Thyroid gland (tissue), 4 donors: Measurements from ENCODE around the gene JPH2. TPM values are rescaled to one million over a fixed set of nuclear protein-coding genes. Genes with fewer than 3 reads are reported as not detected.

Source experiments
- DNase-seq, 2 donors: peaks; one replicate each; pipeline ENCODE4 v3.0.0-alpha.2; 2019
- H3K27ac ChIP-seq, 3 donors: fragments of 200-600 bp; sonication (generic); 1 replicate in 2 of 3; 2 replicates in 1 of 3; pipeline ENCODE4 v1.5.1; 2016 to 2019; ENCODE audit warnings: mild to moderate bottlenecking in 1 of 3, moderate library complexity in 1 of 3
- H3K27me3 ChIP-seq: fragments of 200-600 bp; sonication (generic); one replicate; pipeline ENCODE4 v1.5.1; 2019
- H3K36me3 ChIP-seq, 2 donors: fragments of 200-600 bp; sonication (generic); one replicate each; pipeline ENCODE4 v1.5.1; 2016 to 2019
- H3K4me1 ChIP-seq, 2 donors: fragments of 200-600 bp; sonication (generic); one replicate each; pipeline ENCODE4 v1.5.1; 2017 to 2019
- H3K4me3 ChIP-seq, 3 donors: fragments of 200-600 bp; sonication (generic); replicated peaks in 1 of 3; 1 replicate in 2 of 3; 2 replicates in 1 of 3; pipeline ENCODE4 v1.5.1; 2016; ENCODE audit warnings: mild to moderate bottlenecking in 1 of 3
- H3K9me3 ChIP-seq: fragments of 200-600 bp; sonication (generic); one replicate; pipeline ENCODE4 v1.5.1; 2017
- CTCF ChIP-seq, 6 experiments: fragments of 200-600 bp in 3 of 6; fragments of 450-650 bp in 3 of 6; sonication (generic) in 3 of 6; IDR thresholded peaks; one replicate each; pipeline ENCODE4 v1.5.1; 2016 to 2019; ENCODE audit warnings: antibody characterized with exemption in 6 of 6, mild to moderate bottlenecking in 2 of 6, inconsistent platforms in 1 of 6, moderate library complexity in 1 of 6
- POLR2A ChIP-seq, 2 donors: fragments of 450-650 bp; IDR thresholded peaks; one replicate each; pipeline ENCODE4 v1.6.1; 2017; ENCODE audit warnings: antibody characterized with exemption in 2 of 2, mild to moderate bottlenecking in 2 of 2, moderate library complexity in 1 of 2
- WGBS, 2 donors: methylation state at CpG; one replicate each; pipeline ENCODE4 v1.1.5; 2017; 5-methylcytosine and 5-hydroxymethylcytosine counted together
- intact Hi-C: fragments of 100-400 bp; cut with DNase I; formaldehyde crosslinking; loops from one replicate; pipeline ENCODE4 v1.15.1; 2023
- total RNA-seq, 4 donors: library from RNA; depleted of rRNA; stranded (reverse); fragments of >200 nt; gene quantifications; one replicate each; pipeline ENCODE4 v1.2.3, GENCODE V29; 2016

Gene JPH2
- total RNA-seq, 4 donors from 2014 or later: 0.67 to 2.3 (median 1.8) TPM

- Histone ChIP-seq H3K4me3 (no peak overlapping the region), H3K27me3 (no peaks in the 10 kb centered on the region), H3K27ac (no peak overlapping the region), H3K36me3 (no peaks in the 10 kb centered on the region), H3K4me1 (no peaks in the 10 kb centered on the region), H3K9me3 (no peaks in the 10 kb centered on the region)
- TF ChIP-seq POLR2A (IDR thresholded peaks at IDR 0.05) (no peak), CTCF (IDR thresholded peaks at IDR 0.05) (no peak)
- intact Hi-C loops: no loop called here
- 68 to 74% methylated on average over 6 of the region's 6 CpGs for WGBS, 2 donors
- DNase-seq: no peak
Measured at GRCh38 chr20:44171775-44172571, 15.0 kb downstream of the JPH2 start.

GRCh38 chr20:44170816-44171410, 16.1 kb downstream of the JPH2 start:
- H3K27ac ChIP-seq: no peak overlapping the region
- no peak for DNase-seq
- 61 to 65% methylated on average over 7 of the region's 7 CpGs for WGBS, 2 donors

GRCh38 chr20:44167736-44168135, 19.3 kb downstream of the JPH2 start:
- WGBS, 2 donors: 97 to 98% methylated on average over 3 of the region's 3 CpGs
- no peak for DNase-seq
- intact Hi-C loops: no loop called here
- H3K9me3 ChIP-seq: no peaks in the 10 kb centered on the region
- no peak overlapping the region for H3K4me3 ChIP-seq
- H3K36me3 ChIP-seq: no peaks in the 10 kb centered on the region
- H3K27me3 ChIP-seq: no peaks in the 10 kb centered on the region
- H3K4me1 ChIP-seq: peaks cover 6 to 13% of the 10 kb centered on the region in 2 donors
- H3K27ac ChIP-seq: no peak overlapping the region
- TF ChIP-seq POLR2A (IDR thresholded peaks at IDR 0.05) (no peak), CTCF (IDR thresholded peaks at IDR 0.05) (no peak)

More at GRCh38 chr20:44170816-44171410, 16.1 kb downstream of the JPH2 start:
- no peaks in the 10 kb centered on the region for H3K9me3 ChIP-seq
- peaks cover 6 to 9% of the 10 kb centered on the region in 2 donors for H3K4me1 ChIP-seq
- no peaks in the 10 kb centered on the region for H3K27me3 ChIP-seq
- intact Hi-C loops: no loop called here
- no peaks in the 10 kb centered on the region for H3K36me3 ChIP-seq
- no peak overlapping the region for H3K4me3 ChIP-seq
- no peak for TF ChIP-seq CTCF (IDR thresholded peaks at IDR 0.05)
- no peak for TF ChIP-seq POLR2A (IDR thresholded peaks at IDR 0.05)

GRCh38 chr20:44166477-44166876, 20.5 kb downstream of the JPH2 start:
- peak in 1 of 2 donors; percentile 27 for DNase-seq
- peaks cover 6 to 13% of the 10 kb centered on the region in 2 donors for H3K4me1 ChIP-seq
- H3K36me3 ChIP-seq: no peaks in the 10 kb centered on the region
- H3K4me3 ChIP-seq: no peak overlapping the region
- intact Hi-C loops: no loop called here
- no peaks in the 10 kb centered on the region for H3K27me3 ChIP-seq
- 34 to 53% methylated on average over 3 to 4 of the region's 4 CpGs for WGBS, 2 donors
- TF ChIP-seq POLR2A (IDR thresholded peaks at IDR 0.05): no peak
- no peak for TF ChIP-seq CTCF (IDR thresholded peaks at IDR 0.05)
- no peaks in the 10 kb centered on the region for H3K9me3 ChIP-seq
- H3K27ac ChIP-seq: peak overlapping the region in 1 of 3 donors; percentile 20

- intact Hi-C loops: no loop called here
- no peak overlapping the region for H3K27ac ChIP-seq
- H3K4me3 ChIP-seq: no peak overlapping the region
- no peaks in the 10 kb centered on the region for H3K36me3 ChIP-seq
- H3K27me3 ChIP-seq: no peaks in the 10 kb centered on the region
- H3K9me3 ChIP-seq: no peaks in the 10 kb centered on the region
- 36 to 41% methylated on average over 4 of the region's 4 CpGs for WGBS, 2 donors
- H3K4me1 ChIP-seq: peaks cover 6 to 13% of the 10 kb centered on the region in 2 donors
- no peak for TF ChIP-seq POLR2A (IDR thresholded peaks at IDR 0.05)
- no peak for TF ChIP-seq CTCF (IDR thresholded peaks at IDR 0.05)
- DNase-seq: no peak
Measured at GRCh38 chr20:44166008-44166407, 21.0 kb downstream of the JPH2 start.
